ENCODE results near the gene REV1. TPM values are rescaled to one million over a fixed set of nuclear protein-coding genes. Genes with fewer than 3 reads are reported as not detected.

REV1 gene
- total RNA-seq, 1 experiment from 2014 or later: 34.3 TPM

- Histone ChIP-seq H3K4me3 (replicated peaks in 1 of 2; ENCODE audit: low read depth in 1 of 2, low read length in 2 of 2) (no peak overlapping the region), H3K4me1 (ENCODE audit: control insufficient read depth in 1 of 2, insufficient read depth in 2 of 2, low read length in 2 of 2) (no peaks in the 10 kb centered on the region), H3K9me3 (ENCODE audit: control insufficient read depth in 1 of 2, insufficient read depth in 1 of 2, low read depth in 1 of 2, low read length in 2 of 2) (no peaks in the 10 kb centered on the region), H4K20me1 (ENCODE audit: insufficient read depth) (0 out of 2 replicates have a peak, but pooled peaks cover 5% of the 10 kb centered on the region), H3K27me3 (ENCODE audit: insufficient read depth, low read length) (no peaks in the 10 kb centered on the region), H2AFZ (ENCODE audit: low read depth, low read length, poor library complexity, severe bottlenecking) (no peak overlapping the region), H3K27ac (ENCODE audit: low read depth, low read length) (no peak overlapping the region), H3K9me2 (ENCODE audit: insufficient read depth) (no peaks in the 10 kb centered on the region), H3K36me3 (ENCODE audit: control insufficient read depth in 1 of 2, insufficient read depth in 2 of 2, low read length in 2 of 2) (peaks cover 11 to 17% of the 10 kb centered on the region in 2 experiments), H3K9ac (ENCODE audit: low read length) (no peak overlapping the region), H3K79me2 (ENCODE audit: insufficient read depth, low read length) (peaks cover 40% of the 10 kb centered on the region), H3K4me2 (ENCODE audit: low read length) (no peak overlapping the region)
- ChIA-PET CTCF (no interaction called here), RAD21 (ENCODE audit: low non-redundant PET in 1 of 2, low total read pairs in 2 of 2, uncharacterized antibody in 2 of 2, unreplicated experiment in 2 of 2) (no interaction called here), POLR2A (no interaction called here)
- TF ChIP-seq REST (IDR thresholded peaks at IDR 0.05; ENCODE audit: low read depth) (no peak), ATF3 (IDR thresholded peaks at IDR 0.05) (no peak), ELF1 (IDR thresholded peaks at IDR 0.05; ENCODE audit: borderline replicate concordance, low read depth) (no peak), ZNF274 (IDR thresholded peaks at IDR 0.05; ENCODE audit: low read depth, low read length) (no peak), CEBPB (IDR thresholded peaks at IDR 0.05; ENCODE audit: low read depth) (no peak)
- no TSS peak for BruUV-seq (replicated peaks)
- intact Hi-C loops (cut with micrococcal nuclease): no loop called here
- no peak for DNase-seq (ENCODE audit: low read depth, low spot score)
- ATAC-seq: no peak
These were observed 47.0 kb downstream of the REV1 start for GRCh38 chr2:99442837-99443236.

GRCh38 chr2:99439971-99440505, 49.8 kb downstream of the REV1 start:
- Histone ChIP-seq H2AFZ (ENCODE audit: low read depth, low read length, poor library complexity, severe bottlenecking) (no peak overlapping the region), H3K36me3 (ENCODE audit: control insufficient read depth in 1 of 2, insufficient read depth in 2 of 2, low read length in 2 of 2) (peaks cover 12% of the 10 kb centered on the region in 2 experiments), H3K79me2 (ENCODE audit: insufficient read depth, low read length) (peaks cover 22% of the 10 kb centered on the region), H3K4me2 (ENCODE audit: low read length) (no peak overlapping the region), H3K9me3 (ENCODE audit: control insufficient read depth in 1 of 2, insufficient read depth in 1 of 2, low read depth in 1 of 2, low read length in 2 of 2) (no peaks in the 10 kb centered on the region), H3K27ac (ENCODE audit: low read depth, low read length) (no peak overlapping the region), H4K20me1 (ENCODE audit: insufficient read depth) (0 out of 2 replicates have a peak, but pooled peaks cover 4% of the 10 kb centered on the region), H3K9me2 (ENCODE audit: insufficient read depth) (no peaks in the 10 kb centered on the region), H3K4me1 (ENCODE audit: control insufficient read depth in 1 of 2, insufficient read depth in 2 of 2, low read length in 2 of 2) (no peaks in the 10 kb centered on the region), H3K9ac (ENCODE audit: low read length) (no peak overlapping the region), H3K4me3 (replicated peaks in 1 of 2; ENCODE audit: low read depth in 1 of 2, low read length in 2 of 2) (no peak overlapping the region), H3K27me3 (ENCODE audit: insufficient read depth, low read length) (no peaks in the 10 kb centered on the region)
- TF ChIP-seq SP1 (IDR thresholded peaks at IDR 0.05; ENCODE audit: low read depth): no peak
- TF ChIP-seq POLR2AphosphoS5 (IDR thresholded peaks at IDR 0.05; ENCODE audit: low read depth, low read length): no peak
- TF ChIP-seq SIN3A (IDR thresholded peaks at IDR 0.05; ENCODE audit: low read depth): no peak
- TF ChIP-seq POLR2A (IDR thresholded peaks at IDR 0.05; ENCODE audit: borderline replicate concordance, extremely low read depth, insufficient read depth, insufficient read length): no peak
- TF ChIP-seq ATF3 (IDR thresholded peaks at IDR 0.05): no peak
- TF ChIP-seq ZFX (IDR thresholded peaks at IDR 0.05): no peak
- no peak for TF ChIP-seq JUND (IDR thresholded peaks at IDR 0.05)
- TF ChIP-seq CBX3 (IDR thresholded peaks at IDR 0.05; ENCODE audit: low read depth): no peak
- ChIA-PET RAD21 (ENCODE audit: low non-redundant PET in 1 of 2, low total read pairs in 2 of 2, uncharacterized antibody in 2 of 2, unreplicated experiment in 2 of 2) (no interaction called here), CTCF (no interaction called here), POLR2A (no interaction called here)
- intact Hi-C loops (cut with micrococcal nuclease): no loop called here
- DNase-seq (ENCODE audit: low read depth, low spot score) (no peak), ATAC-seq (no peak)
- BruUV-seq (replicated peaks): no TSS peak
